Thyroid gland (tissue), 4 donors: Measurements from ENCODE around the gene RBM23. TPM values are rescaled to one million over a fixed set of nuclear protein-coding genes. Genes with fewer than 3 reads are reported as not detected.
A peak's percentile ranks its signal among the peaks of the same experiment; 100 is the strongest.

Source experiments
- DNase-seq, 2 donors: peaks; one replicate each; pipeline ENCODE4 v3.0.0-alpha.2; 2019
- H3K27ac ChIP-seq, 3 donors: fragments of 200-600 bp; sonication (generic); 1 replicate in 2 of 3; 2 replicates in 1 of 3; pipeline ENCODE4 v1.5.1; 2016 to 2019; ENCODE audit warnings: mild to moderate bottlenecking in 1 of 3, moderate library complexity in 1 of 3
- H3K27me3 ChIP-seq: fragments of 200-600 bp; sonication (generic); one replicate; pipeline ENCODE4 v1.5.1; 2019
- H3K36me3 ChIP-seq, 2 donors: fragments of 200-600 bp; sonication (generic); one replicate each; pipeline ENCODE4 v1.5.1; 2016 to 2019
- H3K4me1 ChIP-seq, 2 donors: fragments of 200-600 bp; sonication (generic); one replicate each; pipeline ENCODE4 v1.5.1; 2017 to 2019
- H3K4me3 ChIP-seq, 3 donors: fragments of 200-600 bp; sonication (generic); replicated peaks in 1 of 3; 1 replicate in 2 of 3; 2 replicates in 1 of 3; pipeline ENCODE4 v1.5.1; 2016; ENCODE audit warnings: mild to moderate bottlenecking in 1 of 3
- H3K9me3 ChIP-seq: fragments of 200-600 bp; sonication (generic); one replicate; pipeline ENCODE4 v1.5.1; 2017
- CTCF ChIP-seq, 6 experiments: fragments of 200-600 bp in 3 of 6; fragments of 450-650 bp in 3 of 6; sonication (generic) in 3 of 6; IDR thresholded peaks; one replicate each; pipeline ENCODE4 v1.5.1; 2016 to 2019; ENCODE audit warnings: antibody characterized with exemption in 6 of 6, mild to moderate bottlenecking in 2 of 6, inconsistent platforms in 1 of 6, moderate library complexity in 1 of 6
- POLR2A ChIP-seq, 2 donors: fragments of 450-650 bp; IDR thresholded peaks; one replicate each; pipeline ENCODE4 v1.6.1; 2017; ENCODE audit warnings: antibody characterized with exemption in 2 of 2, mild to moderate bottlenecking in 2 of 2, moderate library complexity in 1 of 2
- WGBS, 2 donors: methylation state at CpG; one replicate each; pipeline ENCODE4 v1.1.5; 2017; 5-methylcytosine and 5-hydroxymethylcytosine counted together
- intact Hi-C: fragments of 100-400 bp; cut with DNase I; formaldehyde crosslinking; loops from one replicate; pipeline ENCODE4 v1.15.1; 2023
- small RNA-seq: library from RNA; depleted of rRNA; stranded (forward); fragments of <200 nt; gene quantifications from one replicate; pipeline ENCODE3, GENCODE V24; 2016
- total RNA-seq, 4 donors: library from RNA; depleted of rRNA; stranded (reverse); fragments of >200 nt; gene quantifications; one replicate each; pipeline ENCODE4 v1.2.3, GENCODE V29; 2016

The RBM23 gene
- total RNA-seq, 4 donors from 2014 or later = 157 to 1,409 (median 683) TPM

GRCh38 chr14:22846811-22847307, 72.1 kb downstream of the RBM23 start:
- TF ChIP-seq CTCF (IDR thresholded peaks at IDR 0.05) = no peak
- no peak for TF ChIP-seq POLR2A (IDR thresholded peaks at IDR 0.05)
- WGBS, 2 donors = 82 to 83% methylated on average over 10 to 11 of the region's 11 CpGs
- Histone ChIP-seq H3K27ac (peak overlapping the region in 2 of 3 donors; percentile 33 to 56), H3K27me3 (no peaks in the 10 kb centered on the region), H3K4me3 (no peak overlapping the region), H3K4me1 (peaks cover 0 to 40% of the 10 kb centered on the region in 2 donors), H3K9me3 (no peaks in the 10 kb centered on the region), H3K36me3 (peaks cover 42 to 49% of the 10 kb centered on the region in 2 donors)
- intact Hi-C loops = loop anchor here (10.0 kb wide), 1 partner anchor 192 kb away; no protein-coding TSS in a partner anchor
- no peak for DNase-seq

DNA sequence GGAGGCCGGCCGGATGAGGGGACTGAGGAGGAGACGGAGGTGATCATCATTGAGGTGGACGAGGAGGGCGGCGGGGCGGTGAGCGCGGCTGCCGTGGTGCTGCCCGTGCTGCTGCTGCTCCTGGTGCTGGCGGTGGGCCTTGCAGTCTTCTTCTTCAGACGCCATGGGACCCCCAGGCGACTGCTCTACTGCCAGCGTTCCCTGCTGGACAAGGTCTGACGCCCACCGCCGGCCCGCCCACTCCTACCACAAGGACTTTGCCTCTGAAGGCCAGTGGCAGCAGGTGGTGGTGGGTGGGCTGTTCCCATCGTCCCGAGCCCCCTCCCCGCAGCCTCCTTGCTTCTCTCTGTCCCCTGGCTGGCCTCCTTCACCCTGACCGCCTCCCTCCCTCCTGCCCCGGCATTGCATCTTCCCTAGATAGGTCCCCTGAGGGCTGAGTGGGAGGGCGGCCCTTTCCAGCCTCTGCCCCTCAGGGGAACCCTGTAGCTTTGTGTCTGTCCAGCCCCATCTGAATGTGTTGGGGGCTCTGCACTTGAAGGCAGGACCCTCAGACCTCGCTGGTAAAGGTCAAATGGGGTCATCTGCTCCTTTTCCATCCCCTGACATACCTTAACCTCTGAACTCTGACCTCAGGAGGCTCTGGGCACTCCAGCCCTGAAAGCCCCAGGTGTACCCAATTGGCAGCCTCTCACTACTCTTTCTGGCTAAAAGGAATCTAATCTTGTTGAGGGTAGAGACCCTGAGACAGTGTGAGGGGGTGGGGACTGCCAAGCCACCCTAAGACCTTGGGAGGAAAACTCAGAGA, 72.9 kb downstream of the RBM23 start:
- no peak for DNase-seq
- peaks cover 49 to 58% of the 10 kb centered on the region in 2 donors for H3K36me3 ChIP-seq
- intact Hi-C loops = loop anchor here (10.0 kb wide), 1 partner anchor 191 kb away; no protein-coding TSS in a partner anchor
- peaks cover 0 to 37% of the 10 kb centered on the region in 2 donors for H3K4me1 ChIP-seq
- no peaks in the 10 kb centered on the region for H3K27me3 ChIP-seq
- H3K27ac ChIP-seq = peak overlapping the region in 1 of 3 donors; percentile 56
- H3K9me3 ChIP-seq = no peaks in the 10 kb centered on the region
- H3K4me3 ChIP-seq = no peak overlapping the region
- WGBS, 2 donors = 88 to 90% methylated on average over 26 of the region's 26 CpGs
- TF ChIP-seq POLR2A (IDR thresholded peaks at IDR 0.05) = no peak
- no peak for TF ChIP-seq CTCF (IDR thresholded peaks at IDR 0.05)

DNA sequence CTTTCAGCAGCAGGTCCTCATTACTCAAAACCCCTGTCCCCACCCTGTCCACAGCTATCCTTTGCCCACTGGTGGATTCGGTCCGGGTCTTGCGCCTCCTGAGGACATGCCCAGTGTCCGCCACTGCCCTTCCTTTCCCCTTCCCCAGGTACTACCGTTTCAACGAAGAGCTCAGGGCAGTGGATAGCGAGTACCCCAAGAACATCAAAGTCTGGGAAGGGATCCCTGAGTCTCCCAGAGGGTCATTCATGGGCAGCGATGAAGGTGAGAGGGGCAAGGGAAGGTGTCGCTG, 73.9 kb downstream of the RBM23 start:
- Histone ChIP-seq H3K27ac (no peak overlapping the region), H3K36me3 (peaks cover 49 to 58% of the 10 kb centered on the region in 2 donors), H3K4me1 (peaks cover 0 to 30% of the 10 kb centered on the region in 2 donors), H3K9me3 (no peaks in the 10 kb centered on the region), H3K4me3 (no peak overlapping the region), H3K27me3 (no peaks in the 10 kb centered on the region)
- DNase-seq = no peak
- intact Hi-C loops = loop anchor here (10.0 kb wide), 1 partner anchor 190 kb away; no protein-coding TSS in a partner anchor
- no peak for TF ChIP-seq CTCF (IDR thresholded peaks at IDR 0.05)
- TF ChIP-seq POLR2A (IDR thresholded peaks at IDR 0.05) = no peak
- 89 to 97% methylated on average over 9 of the region's 9 CpGs for WGBS, 2 donors

GRCh38 chr14:22844221-22845102, 74.5 kb downstream of the RBM23 start:
- TF ChIP-seq POLR2A (IDR thresholded peaks at IDR 0.05) = no peak
- TF ChIP-seq CTCF (IDR thresholded peaks at IDR 0.05) = no peak
- WGBS, 2 donors = 93% methylated on average over 17 to 22 of the region's 22 CpGs
- intact Hi-C loops = loop anchor here (10.0 kb wide), 1 partner anchor 190 kb away; no protein-coding TSS in a partner anchor

More at GRCh38 chr14:22844221-22845102, 74.5 kb downstream of the RBM23 start:
- no peak for DNase-seq
- peaks cover 49 to 58% of the 10 kb centered on the region in 2 donors for H3K36me3 ChIP-seq
- no peaks in the 10 kb centered on the region for H3K27me3 ChIP-seq
- H3K4me1 ChIP-seq = peaks cover 0 to 24% of the 10 kb centered on the region in 2 donors
- H3K27ac ChIP-seq = no peak overlapping the region
- no peaks in the 10 kb centered on the region for H3K9me3 ChIP-seq
- H3K4me3 ChIP-seq = no peak overlapping the region

Small RNA genes lying within 50 kb of the gene (small RNA-seq; reads per million reads assigned to genes)
- gene RF00019 = not detected

Other genes with a start within 250 kb of the RBM23 start
- 100 to 1,000 TPM; 104 to 131 (median 117) TPM for gene OXA1L, start 152.5 kb downstream of the RBM23 start, total RNA-seq
- 10 to 100 TPM in 3 of 4 donors, 1 to 10 TPM in 1; 8.4 to 15.1 (median 13.7) TPM for gene SLC7A7, start 103.7 kb downstream of the RBM23 start, total RNA-seq
- 100 to 1,000 TPM in 2 of 4 donors, 10 to 100 TPM in 2; 43.7 to 166 (median 76.3) TPM for gene MRPL52, start 89.3 kb downstream of the RBM23 start, total RNA-seq
- gene MMP14, start 82.6 kb downstream of the RBM23 start, total RNA-seq = 100 to 1,000 TPM in 1 of 4 donors, 10 to 100 TPM in 3; 59.7 to 119 (median 88.5) TPM
- 100 to 1,000 TPM; 107 to 143 (median 121) TPM for gene LRP10, start 47.4 kb downstream of the RBM23 start, total RNA-seq
- 1 to 10 TPM in 1 of 4 donors, under 1 TPM in 2, not detected in 1; 0.54 to 1.2 (median 0.89) TPM for gene REM2, start 35.9 kb downstream of the RBM23 start, total RNA-seq
- 10 to 100 TPM; 60.7 to 73.8 (median 63.2) TPM for gene PRMT5, start 10.2 kb upstream of the RBM23 start, total RNA-seq
- gene HAUS4, start 37.9 kb upstream of the RBM23 start, total RNA-seq = 10 to 100 TPM; 25.7 to 40.8 (median 40.0) TPM
- 10 to 100 TPM; 18.4 to 40.5 (median 34.8) TPM for gene AJUBA, start 63.4 kb upstream of the RBM23 start, total RNA-seq
- gene C14orf93, start 91.0 kb upstream of the RBM23 start, total RNA-seq = 10 to 100 TPM; 11.6 to 20.6 (median 15.4) TPM
- gene PSMB5, start 115.8 kb upstream of the RBM23 start, total RNA-seq = 100 to 1,000 TPM in 2 of 4 donors, 10 to 100 TPM in 2; 75.7 to 215 (median 113) TPM
- gene PSMB11, start 123.1 kb upstream of the RBM23 start, total RNA-seq = not detected
- gene CDH24, start 138.4 kb upstream of the RBM23 start, total RNA-seq = 1 to 10 TPM; 2.9 to 7.8 (median 5.6) TPM
- gene ACIN1, start 176.0 kb upstream of the RBM23 start, total RNA-seq = 100 to 1,000 TPM; 143 to 195 (median 152) TPM
- gene C14orf119, start 176.4 kb upstream of the RBM23 start, total RNA-seq = 10 to 100 TPM; 21.3 to 37.1 (median 28.9) TPM
- under 1 TPM in 1 of 4 donors, not detected in 3; 0.11 TPM for gene CIROP, start 185.8 kb upstream of the RBM23 start, total RNA-seq
- not detected for gene CEBPE, start 200.1 kb upstream of the RBM23 start, total RNA-seq